Keratinocyte (primary cell): ENCODE measurements around the gene MTERF2. TPM values are rescaled to one million over a fixed set of nuclear protein-coding genes. Genes with fewer than 3 reads are reported as not detected.

Source experiments
- DNase-seq: peaks from one replicate; pipeline ENCODE4 v3.0.0-alpha.2; 2011; ENCODE audit warnings: low read depth, missing footprints, low spot score
- FAIRE-seq: peaks from 2 replicates; lab custom pipeline; 2011; peaks lifted over from hg19 to GRCh38; lab: Jason Lieb, UNC
- H2AFZ ChIP-seq: 2 replicates; pipeline ENCODE4 v1.6.0; 2012; ENCODE audit warnings: low read length, control low read depth, inconsistent platforms; ENCODE audit not compliant: control insufficient read depth
- H3K27ac ChIP-seq: 2 replicates; pipeline ENCODE4 v1.5.1; 2011; ENCODE audit warnings: low read length; ENCODE audit not compliant: control insufficient read depth, insufficient read depth
- H3K27me3 ChIP-seq: 3 replicates; pipeline ENCODE4 v1.6.0; 2011; ENCODE audit warnings: low read length; ENCODE audit not compliant: control insufficient read depth, insufficient read depth; ENCODE audit errors: extremely low read depth
- H3K36me3 ChIP-seq, 2 experiments: 2 replicates in 1 of 2; 3 replicates in 1 of 2; pipeline ENCODE4 v1.5.1; 2011; ENCODE audit warnings: low read length in 2 of 2, mild to moderate bottlenecking in 1 of 2; ENCODE audit not compliant: control insufficient read depth in 2 of 2, insufficient read depth in 2 of 2; ENCODE audit errors: extremely low read depth in 1 of 2
- H3K4me1 ChIP-seq: 3 replicates; pipeline ENCODE4 v1.5.1; 2011; ENCODE audit warnings: low read length; ENCODE audit not compliant: control insufficient read depth, insufficient read depth; ENCODE audit errors: extremely low read depth
- H3K4me2 ChIP-seq: 3 replicates; pipeline ENCODE4 v1.6.0; 2011; ENCODE audit warnings: low read depth, low read length; ENCODE audit not compliant: control insufficient read depth, insufficient read depth; ENCODE audit errors: extremely low read depth
- H3K4me3 ChIP-seq, 3 experiments: fragments of 200-600 bp in 1 of 3; sonication (generic) in 1 of 3; 2 replicates in 2 of 3; 3 replicates in 1 of 3; pipeline ENCODE4 v1.5.1; 2011 to 2016; ENCODE audit warnings: low read length in 3 of 3, mild to moderate bottlenecking in 3 of 3, control low read depth in 2 of 3, inconsistent platforms in 1 of 3, low read depth in 1 of 3, mixed read lengths in 1 of 3, mixed run types in 1 of 3, moderate library complexity in 1 of 3; ENCODE audit not compliant: control insufficient read depth in 2 of 3, insufficient read depth in 2 of 3; ENCODE audit errors: extremely low read depth in 1 of 3
- H3K79me2 ChIP-seq: 2 replicates; pipeline ENCODE4 v1.6.0; 2012; ENCODE audit warnings: low read length; ENCODE audit not compliant: control insufficient read depth, insufficient read depth
- H3K9ac ChIP-seq: 3 replicates; pipeline ENCODE4 v1.6.0; 2011; ENCODE audit warnings: low read length; ENCODE audit not compliant: control insufficient read depth, insufficient read depth; ENCODE audit errors: extremely low read depth
- H3K9me1 ChIP-seq: 3 replicates; pipeline ENCODE4 v1.6.0; 2011; ENCODE audit warnings: low read length; ENCODE audit not compliant: control insufficient read depth, insufficient read depth; ENCODE audit errors: extremely low read depth
- H3K9me3 ChIP-seq: 2 replicates; pipeline ENCODE4 v1.5.1; 2012; ENCODE audit warnings: low read depth, low read length; ENCODE audit not compliant: control insufficient read depth
- H4K20me1 ChIP-seq: 3 replicates; pipeline ENCODE4 v1.6.0; 2011; ENCODE audit warnings: low read length; ENCODE audit not compliant: control insufficient read depth, insufficient read depth; ENCODE audit errors: extremely low read depth
- EZH2 ChIP-seq: IDR thresholded peaks from one replicate; pipeline ENCODE4 v1.6.1; 2012; ENCODE audit warnings: inconsistent platforms, mild to moderate bottlenecking, low read length, moderate library complexity
- dilution Hi-C: fragments of 300-500 bp; cut with MboI; formaldehyde crosslinking; loops from one replicate; pipeline ENCODE4 v1.7.0; 2020; ENCODE audit warnings: low sequenced_read_pairs; ENCODE audit not compliant: extremely low pct_ligation_motif_present
- polyA plus RNA-seq, 5 experiments: library from polyadenylated mRNA; depleted of rRNA in 3 of 5; stranded (reverse) in 3 of 5; stranded (forward) in 1 of 5; unstranded in 1 of 5; fragments of >200 nt; gene quantifications; 1 replicate in 1 of 5; 2 replicates in 3 of 5; 3 replicates in 1 of 5; pipeline versions ENCODE4 v1.2.1 to v1.2.3, GENCODE V29; 2011 to 2012; ENCODE audit warnings: missing spikeins in 2 of 5, low read depth in 1 of 5, low replicate concordance in 1 of 5
- TF ChIP-seq, protein P1 (sequence below), 3 experiments: IDR thresholded peaks in 1 of 3; conservative IDR thresholded peaks in 1 of 3; optimal IDR thresholded peaks in 1 of 3; 2 replicates in 2 of 3; 3 replicates in 1 of 3; pipeline versions ENCODE3 to v1.5.1; 2011; ENCODE audit warnings: low read length in 3 of 3, mild to moderate bottlenecking in 3 of 3, moderate library complexity in 2 of 3, control low read depth in 1 of 3, inconsistent platforms in 1 of 3; ENCODE audit not compliant: insufficient read depth in 2 of 3; ENCODE audit errors: extremely low read depth in 1 of 3

MTERF2 gene
- polyA plus RNA-seq, 1 donor (not counting 4 experiments of a cell fraction or from before 2014, with no cell fraction given) = 9.6 TPM

DNA sequence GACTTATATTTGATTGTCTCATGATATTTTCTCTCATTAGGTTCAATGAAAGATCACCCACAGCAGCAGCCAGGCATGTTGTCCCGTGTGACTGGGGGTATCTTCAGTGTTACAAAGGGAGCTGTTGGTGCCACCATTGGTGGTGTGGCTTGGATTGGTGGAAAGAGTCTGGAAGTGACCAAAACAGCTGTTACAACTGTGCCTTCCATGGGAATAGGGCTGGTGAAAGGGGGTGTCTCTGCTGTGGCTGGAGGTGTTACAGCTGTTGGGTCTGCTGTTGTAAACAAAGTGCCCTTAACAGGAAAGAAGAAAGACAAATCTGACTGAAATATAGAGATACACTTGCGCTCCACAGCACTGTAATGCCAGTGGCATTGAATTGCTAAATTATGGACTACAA, 15.9 kb downstream of the MTERF2 start:
- dilution Hi-C loops = no loop called here
- TF ChIP-seq, protein P1, sequence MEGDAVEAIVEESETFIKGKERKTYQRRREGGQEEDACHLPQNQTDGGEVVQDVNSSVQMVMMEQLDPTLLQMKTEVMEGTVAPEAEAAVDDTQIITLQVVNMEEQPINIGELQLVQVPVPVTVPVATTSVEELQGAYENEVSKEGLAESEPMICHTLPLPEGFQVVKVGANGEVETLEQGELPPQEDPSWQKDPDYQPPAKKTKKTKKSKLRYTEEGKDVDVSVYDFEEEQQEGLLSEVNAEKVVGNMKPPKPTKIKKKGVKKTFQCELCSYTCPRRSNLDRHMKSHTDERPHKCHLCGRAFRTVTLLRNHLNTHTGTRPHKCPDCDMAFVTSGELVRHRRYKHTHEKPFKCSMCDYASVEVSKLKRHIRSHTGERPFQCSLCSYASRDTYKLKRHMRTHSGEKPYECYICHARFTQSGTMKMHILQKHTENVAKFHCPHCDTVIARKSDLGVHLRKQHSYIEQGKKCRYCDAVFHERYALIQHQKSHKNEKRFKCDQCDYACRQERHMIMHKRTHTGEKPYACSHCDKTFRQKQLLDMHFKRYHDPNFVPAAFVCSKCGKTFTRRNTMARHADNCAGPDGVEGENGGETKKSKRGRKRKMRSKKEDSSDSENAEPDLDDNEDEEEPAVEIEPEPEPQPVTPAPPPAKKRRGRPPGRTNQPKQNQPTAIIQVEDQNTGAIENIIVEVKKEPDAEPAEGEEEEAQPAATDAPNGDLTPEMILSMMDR (optimal IDR thresholded peaks at IDR 0.05 in 1 of 3, IDR thresholded peaks at IDR 0.05 in 1 of 3, conservative IDR thresholded peaks at IDR 0.05 in 1 of 3; ENCODE audit: extremely low read depth in 1 of 3, insufficient read depth in 2 of 3, low read length in 3 of 3) = no peak
- TF ChIP-seq EZH2 = no peak
- Histone ChIP-seq H3K9me1 (no peaks in the 10 kb centered on the region), H3K4me2 (no peak overlapping the region), H3K9me3 (no peaks in the 10 kb centered on the region), H3K79me2 (peaks cover 2% of the 10 kb centered on the region), H3K4me3 (no peak overlapping the region), H3K27ac (no peak overlapping the region), H4K20me1 (no peaks in the 10 kb centered on the region), H3K27me3 (no peaks in the 10 kb centered on the region), H3K4me1 (no peaks in the 10 kb centered on the region), H2AFZ (no peak overlapping the region), H3K9ac (no peak overlapping the region), H3K36me3 (peaks cover 8 to 11% of the 10 kb centered on the region in 2 experiments)
- FAIRE-seq (no peak), DNase-seq (no peak)

DNA sequence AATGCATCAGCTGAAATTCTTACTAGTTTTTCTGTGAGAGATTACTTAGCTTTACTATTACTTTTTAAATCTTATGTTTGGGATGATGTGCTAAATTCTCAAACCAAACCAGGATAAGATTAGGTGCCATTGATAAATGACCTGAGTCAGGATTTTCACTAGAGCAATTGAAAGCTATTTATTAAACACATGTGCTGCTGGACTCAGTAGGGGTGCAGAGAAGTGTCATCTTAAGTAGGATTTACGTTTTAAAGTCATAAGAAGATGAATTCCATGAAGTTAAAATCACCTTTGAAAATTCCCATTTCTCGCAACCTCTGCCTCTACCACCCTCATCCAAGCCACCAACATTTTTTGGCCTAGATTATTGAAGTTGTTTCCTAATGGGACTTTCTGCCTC, 22.4 kb downstream of the MTERF2 start:
- FAIRE-seq (no peak), DNase-seq (no peak)
- dilution Hi-C loops = no loop called here
- Histone ChIP-seq H3K27me3 (no peaks in the 10 kb centered on the region), H4K20me1 (no peaks in the 10 kb centered on the region), H3K9me1 (no peaks in the 10 kb centered on the region), H3K9ac (no peak overlapping the region), H3K4me1 (no peaks in the 10 kb centered on the region), H3K4me3 (no peak overlapping the region), H2AFZ (no peak overlapping the region), H3K4me2 (no peak overlapping the region), H3K36me3 (peaks cover 0 to 2% of the 10 kb centered on the region in 2 experiments), H3K79me2 (peaks cover 35% of the 10 kb centered on the region), H3K27ac (no peak overlapping the region), H3K9me3 (no peaks in the 10 kb centered on the region)
- TF ChIP-seq, protein P1 (optimal IDR thresholded peaks at IDR 0.05 in 1 of 3, IDR thresholded peaks at IDR 0.05 in 1 of 3, conservative IDR thresholded peaks at IDR 0.05 in 1 of 3; ENCODE audit: extremely low read depth in 1 of 3, insufficient read depth in 2 of 3, low read length in 3 of 3) = no peak
- TF ChIP-seq EZH2 = no peak
